A673 (cell line): ENCODE results near the gene KIAA0319L. TPM values are rescaled to one million over a fixed set of nuclear protein-coding genes. Genes with fewer than 3 reads are reported as not detected.

ENCODE experiments used
- BruUV-seq: library from RNA; stranded (reverse); fragments of 400-500 nt; replicated peaks from 2 replicates; lab custom pipeline; 2021; lab: Mats Ljungman, UMichigan
- CTCF ChIA-PET: fragments of 300-600 bp; sonication (Branson Sonifier 250); formaldehyde crosslinking; loops from one replicate; lab custom pipeline; 2022; ENCODE audit warnings: antibody characterized with exemption; lab: Charles Lee
- POLR2A ChIA-PET: fragments of 300-600 bp; sonication (Branson Sonifier 250); formaldehyde crosslinking; loops from one replicate; lab custom pipeline; 2022; ENCODE audit warnings: antibody characterized with exemption; ENCODE audit not compliant: low non-redundant PET; lab: Charles Lee
- DNase-seq: peaks from one replicate; pipeline ENCODE4 v3.0.0-alpha.2; 2015; ENCODE audit warnings: low spot score
- H3K27ac ChIP-seq: fragments of 200-600 bp; sonication (generic); 2 replicates; pipeline ENCODE4 v1.5.1; 2016; ENCODE audit warnings: mixed run types, low read depth, mild to moderate bottlenecking, mixed read lengths, antibody characterized with exemption, low read length; ENCODE audit not compliant: poor library complexity, severe bottlenecking
- H3K27me3 ChIP-seq: fragments of 200-600 bp; sonication (generic); replicated peaks from 2 replicates; pipeline ENCODE4 v1.6.1; 2017; ENCODE audit warnings: mixed run types, low read depth, mild to moderate bottlenecking, mixed read lengths, antibody characterized with exemption, low read length; ENCODE audit not compliant: insufficient read depth, poor library complexity
- H3K36me3 ChIP-seq: fragments of 200-600 bp; sonication (generic); 2 replicates; pipeline ENCODE4 v1.6.1; 2016; ENCODE audit warnings: mixed run types, mild to moderate bottlenecking, mixed read lengths, antibody characterized with exemption, low read length; ENCODE audit not compliant: insufficient read depth, poor library complexity, severe bottlenecking
- H3K4me1 ChIP-seq: fragments of 200-600 bp; sonication (generic); 2 replicates; pipeline ENCODE4 v1.6.1; 2017; ENCODE audit warnings: mixed run types, mild to moderate bottlenecking, mixed read lengths, antibody characterized with exemption, low read length; ENCODE audit not compliant: insufficient read depth, poor library complexity, severe bottlenecking
- H3K4me3 ChIP-seq: fragments of 200-600 bp; sonication (generic); 2 replicates; pipeline ENCODE4 v1.5.1; 2016; ENCODE audit warnings: low read depth, mixed run types, mild to moderate bottlenecking, mixed read lengths, low read length; ENCODE audit not compliant: poor library complexity, severe bottlenecking
- H3K9me3 ChIP-seq: fragments of 200-600 bp; sonication (generic); 2 replicates; pipeline ENCODE4 v1.6.1; 2016; ENCODE audit warnings: mixed run types, low read depth, mild to moderate bottlenecking, mixed read lengths, antibody characterized with exemption, low read length; ENCODE audit not compliant: poor library complexity, severe bottlenecking
- CTCF ChIP-seq: fragments of 300-800, 200-600 bp; sonication (generic); conservative IDR thresholded peaks from 2 replicates; pipeline ENCODE4 v1.5.1; 2017; ENCODE audit warnings: low read depth, mild to moderate bottlenecking, antibody characterized with exemption, low read length, moderate library complexity, mixed read lengths
- EZH2 ChIP-seq: fragments of 200-600 bp; sonication (generic); IDR thresholded peaks from 2 replicates; pipeline ENCODE4 v1.6.1; 2017; ENCODE audit warnings: borderline replicate concordance, low read depth, mild to moderate bottlenecking, mixed read lengths, antibody characterized with exemption, low read length; ENCODE audit not compliant: poor library complexity, severe bottlenecking
- intact Hi-C: fragments of 100-400 bp; cut with micrococcal nuclease; formaldehyde crosslinking; loops from one replicate; pipeline ENCODE4 v1.10.0; 2022; ENCODE audit not compliant: unreplicated experiment
- total RNA-seq: library from RNA; stranded (reverse); gene quantifications from 2 replicates; pipeline ENCODE4 v1.2.3, GENCODE V29; 2021

Gene KIAA0319L
- total RNA-seq, 1 experiment from 2014 or later: 33.7 TPM

- Histone ChIP-seq H3K27me3 (no peaks in the 10 kb centered on the region), H3K4me1 (no peaks in the 10 kb centered on the region), H3K4me3 (no peak overlapping the region), H3K36me3 (no peaks in the 10 kb centered on the region), H3K27ac (no peak overlapping the region), H3K9me3 (no peaks in the 10 kb centered on the region)
- no peak for DNase-seq
- no peak for TF ChIP-seq EZH2
- no peak for TF ChIP-seq CTCF
- ChIA-PET POLR2A (no interaction called here), CTCF (no interaction called here)
- BruUV-seq: no TSS peak
- intact Hi-C loops: no loop called here
Observed at GRCh38 chr1:35575416-35575958, 18.3 kb upstream of the KIAA0319L start.

- H3K4me1 ChIP-seq: no peaks in the 10 kb centered on the region
- H3K4me3 ChIP-seq: no peak overlapping the region
- BruUV-seq: no TSS peak
- TF ChIP-seq CTCF: no peak
- no peak for TF ChIP-seq EZH2
- ChIA-PET CTCF (no interaction called here), POLR2A (no interaction called here)
- intact Hi-C loops: no loop called here
- no peak overlapping the region for H3K27ac ChIP-seq
- H3K27me3 ChIP-seq: no peaks in the 10 kb centered on the region
- no peaks in the 10 kb centered on the region for H3K36me3 ChIP-seq
- H3K9me3 ChIP-seq: no peaks in the 10 kb centered on the region
- no peak for DNase-seq
Observed at GRCh38 chr1:35574655-35575415, 17.6 kb upstream of the KIAA0319L start.

GRCh38 chr1:35574125-35574654 lies 17.0 kb upstream of the KIAA0319L start:
- no peak for DNase-seq
- Histone ChIP-seq H3K27ac (no peak overlapping the region), H3K9me3 (no peaks in the 10 kb centered on the region), H3K4me1 (no peaks in the 10 kb centered on the region), H3K36me3 (no peaks in the 10 kb centered on the region), H3K27me3 (no peaks in the 10 kb centered on the region), H3K4me3 (no peak overlapping the region)
- no peak for TF ChIP-seq EZH2
- no peak for TF ChIP-seq CTCF
- intact Hi-C loops: no loop called here
- BruUV-seq: no TSS peak
- ChIA-PET POLR2A (no interaction called here), CTCF (no interaction called here)
